Endothelial cell of umbilical vein (primary cell): Measurements from ENCODE around the gene IQSEC3. TPM values are rescaled to one million over a fixed set of nuclear protein-coding genes. Genes with fewer than 3 reads are reported as not detected.

Source experiments
- BruUV-seq: library from RNA; stranded (reverse); fragments of 400-500 nt; replicated peaks from 2 replicates; lab custom pipeline; 2021; lab: Mats Ljungman, UMichigan
- CTCF ChIA-PET: fragments of 300-600, 350-600 bp; sonication (Branson Sonifier 250); formaldehyde crosslinking; loops from one replicate; lab custom pipeline; 2021; ENCODE audit warnings: antibody characterized with exemption, inconsistent platforms; lab: Charles Lee
- POLR2A ChIA-PET: fragments of 300-600, 350-600 bp; sonication (Branson Sonifier 250); formaldehyde crosslinking; loops from one replicate; lab custom pipeline; 2021; ENCODE audit warnings: antibody characterized with exemption, inconsistent platforms; lab: Charles Lee
- DNase-seq: peaks from one replicate; pipeline ENCODE4 v3.0.0-alpha.2; 2011; ENCODE audit warnings: low read depth, low spot score
- FAIRE-seq: peaks from 2 replicates; lab custom pipeline; 2011; peaks lifted over from hg19 to GRCh38; lab: Jason Lieb, UNC
- H2AFZ ChIP-seq: 2 replicates; pipeline ENCODE4 v1.6.0; 2012; ENCODE audit warnings: low read depth, low read length, control low read depth, inconsistent platforms
- H3K27ac ChIP-seq: 2 replicates; pipeline ENCODE4 v1.5.1; 2011; ENCODE audit warnings: low read depth, mild to moderate bottlenecking, control low read depth, low read length, moderate library complexity; ENCODE audit not compliant: insufficient read depth
- H3K27me3 ChIP-seq, 2 experiments: 2 replicates each; pipeline versions ENCODE4 v1.6.0 to v1.6.1; 2011; ENCODE audit warnings: low read length in 2 of 2, mixed read lengths in 1 of 2; ENCODE audit not compliant: control insufficient read depth in 2 of 2, insufficient read depth in 2 of 2
- H3K36me3 ChIP-seq, 2 experiments: 2 replicates in 1 of 2; 3 replicates in 1 of 2; pipeline ENCODE4 v1.5.1; 2011; ENCODE audit warnings: low read length in 2 of 2, mild to moderate bottlenecking in 1 of 2, moderate library complexity in 1 of 2; ENCODE audit not compliant: control insufficient read depth in 2 of 2, insufficient read depth in 2 of 2; ENCODE audit errors: extremely low read depth in 1 of 2
- H3K4me1 ChIP-seq: 3 replicates; pipeline ENCODE4 v1.5.1; 2011; ENCODE audit warnings: mild to moderate bottlenecking, low read length; ENCODE audit not compliant: control insufficient read depth, insufficient read depth; ENCODE audit errors: extremely low read depth
- H3K4me2 ChIP-seq: 2 replicates; pipeline ENCODE4 v1.6.1; 2011; ENCODE audit warnings: low read length, control low read depth, mixed read lengths; ENCODE audit not compliant: insufficient read depth
- H3K4me3 ChIP-seq, 3 experiments: fragments of 200-600 bp in 1 of 3; sonication (generic), shearing (Covaris generic) in 1 of 3; replicated peaks in 1 of 3; 2 replicates each; pipeline ENCODE4 v1.5.1; 2011 to 2016; ENCODE audit warnings: control low read depth in 3 of 3, low read length in 3 of 3, mild to moderate bottlenecking in 2 of 3, inconsistent platforms in 1 of 3, low read depth in 1 of 3, moderate library complexity in 1 of 3; ENCODE audit not compliant: insufficient read depth in 1 of 3
- H3K79me2 ChIP-seq: 2 replicates; pipeline ENCODE4 v1.6.0; 2012; ENCODE audit warnings: low read length, inconsistent platforms; ENCODE audit not compliant: control insufficient read depth, insufficient read depth
- H3K9ac ChIP-seq: replicated peaks from 2 replicates; pipeline ENCODE3; 2011; ENCODE audit warnings: low read length, control low read depth; ENCODE audit not compliant: insufficient read depth; ENCODE audit errors: extremely low read depth
- H3K9me1 ChIP-seq: replicated peaks from 3 replicates; pipeline ENCODE4 v1.6.0; 2011; ENCODE audit warnings: mild to moderate bottlenecking, low read length; ENCODE audit not compliant: control insufficient read depth, insufficient read depth; ENCODE audit errors: extremely low read depth
- H3K9me3 ChIP-seq: replicated peaks from 2 replicates; pipeline ENCODE4 v1.5.1; 2012; ENCODE audit warnings: low read length, inconsistent platforms; ENCODE audit not compliant: control insufficient read depth, insufficient read depth
- H4K20me1 ChIP-seq: replicated peaks from 2 replicates; pipeline ENCODE3; 2011; ENCODE audit warnings: mild to moderate bottlenecking, low read length; ENCODE audit not compliant: control insufficient read depth, insufficient read depth; ENCODE audit errors: extremely low read depth
- EZH2 ChIP-seq: IDR thresholded peaks from 2 replicates; pipeline ENCODE4 v1.6.1; 2012; ENCODE audit warnings: borderline replicate concordance, low read depth, mild to moderate bottlenecking, moderate library complexity, low read length, inconsistent platforms; ENCODE audit not compliant: severe bottlenecking
- FOS ChIP-seq: IDR thresholded peaks from 2 replicates; pipeline ENCODE4 v1.6.1; 2011; ENCODE audit warnings: mild to moderate bottlenecking, low read length, moderate library complexity, borderline replicate concordance; ENCODE audit not compliant: insufficient read depth
- JUN ChIP-seq: IDR thresholded peaks from 2 replicates; pipeline ENCODE4 v1.6.1; 2011; ENCODE audit warnings: borderline replicate concordance, low read depth; ENCODE audit not compliant: insufficient read length, insufficient read depth
- MAX ChIP-seq: IDR thresholded peaks from 2 replicates; pipeline ENCODE4 v1.6.1; 2011; ENCODE audit not compliant: insufficient read depth, insufficient read length
- MYC ChIP-seq: IDR thresholded peaks from one replicate; pipeline ENCODE4 v1.6.1; 2011; ENCODE audit warnings: mild to moderate bottlenecking, low read depth, low read length
- POLR2A ChIP-seq: IDR thresholded peaks from 2 replicates; pipeline ENCODE4 v1.6.1; 2012; ENCODE audit warnings: low read depth, mild to moderate bottlenecking, control low read depth, low read length
- POLR2AphosphoS5 ChIP-seq: IDR thresholded peaks from 2 replicates; pipeline ENCODE4 v1.6.1; 2012; ENCODE audit warnings: low read depth, mild to moderate bottlenecking, control low read depth, low read length, moderate library complexity; ENCODE audit not compliant: insufficient read depth
- dilution Hi-C: fragments of 300-500 bp; cut with MboI; formaldehyde crosslinking; loops from one replicate; pipeline ENCODE4 v1.15.0; 2019; ENCODE audit warnings: low sequenced_read_pairs; ENCODE audit not compliant: extremely low pct_ligation_motif_present
- intact Hi-C: fragments of 100-400 bp; cut with micrococcal nuclease; formaldehyde crosslinking; loops from one replicate; pipeline ENCODE4 v1.10.0; 2022
- polyA plus RNA-seq, 4 experiments: library from polyadenylated mRNA; depleted of rRNA in 3 of 4; stranded (reverse) in 3 of 4; unstranded in 1 of 4; fragments of >200 nt; gene quantifications; 2 replicates each; pipeline versions ENCODE4 v1.2.1 to v1.2.3, GENCODE V29; 2011 to 2012; ENCODE audit warnings: missing spikeins in 1 of 4
- total RNA-seq: library from RNA; stranded (reverse); gene quantifications from 2 replicates; pipeline ENCODE4 v1.2.3, GENCODE V29; 2021
- TF ChIP-seq, protein P1 (sequence below), 2 donors: IDR thresholded peaks; 1 replicate in 1 of 2; 2 replicates in 1 of 2; pipeline ENCODE4 v1.5.1; 2011; ENCODE audit warnings: low read length in 2 of 2, mild to moderate bottlenecking in 2 of 2, moderate library complexity in 2 of 2, control low read depth in 1 of 2, inconsistent platforms in 1 of 2, low read depth in 1 of 2; ENCODE audit not compliant: insufficient read depth in 1 of 2; ENCODE audit errors: extremely low read depth in 1 of 2

The IQSEC3 gene
- total and polyA plus RNA-seq, 2 donors (not counting 3 experiments of a cell fraction or from before 2014, with no cell fraction given): not detected

DNA sequence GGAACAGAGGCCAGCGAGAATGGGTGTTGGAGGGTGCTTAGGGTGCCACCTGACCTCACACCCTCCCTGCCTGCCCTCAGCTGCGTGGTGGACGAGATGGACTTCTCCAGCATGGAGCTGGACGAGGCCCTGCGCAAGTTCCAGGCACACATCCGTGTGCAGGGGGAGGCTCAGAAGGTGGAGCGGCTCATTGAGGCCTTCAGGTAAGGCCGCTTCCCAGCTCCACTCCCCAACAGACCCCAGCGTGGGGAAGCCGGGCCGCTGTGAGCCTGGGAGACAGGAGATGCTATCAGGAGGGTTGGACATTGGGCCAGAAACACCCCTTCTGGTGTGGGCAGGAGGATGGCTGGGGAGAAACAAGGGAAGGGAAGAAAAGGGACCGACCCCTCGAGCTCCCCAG, 90.4 kb downstream of the IQSEC3 start:
- no TSS peak for BruUV-seq
- ChIA-PET CTCF (no interaction called here), POLR2A (no interaction called here)
- no peak overlapping the region for H3K9ac ChIP-seq
- no peak overlapping the region for H3K4me2 ChIP-seq
- H3K27ac ChIP-seq: no peak overlapping the region
- H3K36me3 ChIP-seq: no peaks in the 10 kb centered on the region
- dilution Hi-C loops (no loop called here), intact Hi-C loops (no loop called here)
- TF ChIP-seq MYC (no peak), POLR2A (no peak), EZH2 (no peak), POLR2AphosphoS5 (no peak), MAX (no peak), JUN (no peak), FOS (no peak)
- TF ChIP-seq, protein P1, sequence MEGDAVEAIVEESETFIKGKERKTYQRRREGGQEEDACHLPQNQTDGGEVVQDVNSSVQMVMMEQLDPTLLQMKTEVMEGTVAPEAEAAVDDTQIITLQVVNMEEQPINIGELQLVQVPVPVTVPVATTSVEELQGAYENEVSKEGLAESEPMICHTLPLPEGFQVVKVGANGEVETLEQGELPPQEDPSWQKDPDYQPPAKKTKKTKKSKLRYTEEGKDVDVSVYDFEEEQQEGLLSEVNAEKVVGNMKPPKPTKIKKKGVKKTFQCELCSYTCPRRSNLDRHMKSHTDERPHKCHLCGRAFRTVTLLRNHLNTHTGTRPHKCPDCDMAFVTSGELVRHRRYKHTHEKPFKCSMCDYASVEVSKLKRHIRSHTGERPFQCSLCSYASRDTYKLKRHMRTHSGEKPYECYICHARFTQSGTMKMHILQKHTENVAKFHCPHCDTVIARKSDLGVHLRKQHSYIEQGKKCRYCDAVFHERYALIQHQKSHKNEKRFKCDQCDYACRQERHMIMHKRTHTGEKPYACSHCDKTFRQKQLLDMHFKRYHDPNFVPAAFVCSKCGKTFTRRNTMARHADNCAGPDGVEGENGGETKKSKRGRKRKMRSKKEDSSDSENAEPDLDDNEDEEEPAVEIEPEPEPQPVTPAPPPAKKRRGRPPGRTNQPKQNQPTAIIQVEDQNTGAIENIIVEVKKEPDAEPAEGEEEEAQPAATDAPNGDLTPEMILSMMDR (IDR thresholded peaks at IDR 0.05; ENCODE audit: extremely low read depth in 1 of 2, insufficient read depth in 1 of 2, low read depth in 1 of 2, low read length in 2 of 2): no peak
- DNase-seq (no peak), FAIRE-seq (no peak)
- H3K9me3 ChIP-seq: no peaks in the 10 kb centered on the region
- H2AFZ ChIP-seq: no peak overlapping the region
- no peaks in the 10 kb centered on the region for H3K27me3 ChIP-seq
- H4K20me1 ChIP-seq: no peaks in the 10 kb centered on the region
- no peaks in the 10 kb centered on the region for H3K79me2 ChIP-seq
- H3K4me3 ChIP-seq: no peak overlapping the region
- H3K4me1 ChIP-seq: no peaks in the 10 kb centered on the region
- H3K9me1 ChIP-seq: no peaks in the 10 kb centered on the region
